GM10266 (cell line): ENCODE data around the gene CLEC20A.

ENCODE experiments used
- DNase-seq: peaks from one replicate; pipeline ENCODE4 v3.0.0; 2012; ENCODE audit errors: extremely low spot score
- CTCF ChIP-seq: IDR thresholded peaks from 2 replicates; pipeline ENCODE4 v1.5.1; 2012; ENCODE audit warnings: mild to moderate bottlenecking, low read depth; ENCODE audit not compliant: control insufficient read depth, insufficient read depth; ENCODE audit errors: missing control alignments

CLEC20A gene

GRCh38 chr1:178436899-178437298 is 59.9 kb downstream of the CLEC20A start:
- no peak for DNase-seq
- TF ChIP-seq CTCF = no peak

DNA sequence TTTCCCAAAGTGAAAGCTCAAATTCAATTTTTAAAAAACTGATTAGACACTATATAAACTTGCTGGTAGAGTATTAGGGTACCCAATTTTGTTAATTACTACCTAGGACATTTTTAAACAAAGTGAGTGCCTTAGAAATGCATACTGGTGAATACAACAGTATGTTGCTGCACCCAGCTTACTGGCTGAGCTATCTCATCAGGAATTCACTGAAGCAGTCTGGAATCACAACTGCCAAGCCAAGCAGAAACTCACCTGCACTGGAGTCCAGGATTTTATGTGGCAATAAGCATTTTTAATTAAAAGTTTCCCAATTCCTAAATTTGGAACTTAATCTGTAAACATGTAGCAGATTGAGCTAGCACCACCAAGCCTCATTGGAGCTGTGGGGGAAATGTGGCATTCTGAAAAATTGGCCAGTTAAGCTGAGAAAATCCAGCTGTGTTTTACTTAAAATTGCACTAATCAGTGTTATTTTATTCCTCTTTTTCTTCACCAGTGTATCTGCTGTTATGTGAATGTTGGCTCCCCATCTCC is 61.8 kb downstream of the CLEC20A start:
- no peak for DNase-seq
- TF ChIP-seq CTCF = no peak

- no peak for DNase-seq
- TF ChIP-seq CTCF = no peak
Measured at GRCh38 chr1:178434360-178434759, 62.4 kb downstream of the CLEC20A start.
